Chondrocyte (in vitro differentiated cells): Measurements from ENCODE around the gene MN1. TPM values are rescaled to one million over a fixed set of nuclear protein-coding genes. Genes with fewer than 3 reads are reported as not detected.

Experiments used
- DNase-seq: peaks from one replicate; pipeline ENCODE4 v3.0.0; 2021; ENCODE audit warnings: mixed read lengths, low spot score
- H3K27ac Mint-ChIP-seq: one replicate; pipeline ENCODE4 v1.8.0; 2021; ENCODE audit warnings: mild to moderate bottlenecking, moderate library complexity, mixed read lengths; ENCODE audit not compliant: unreplicated experiment
- H3K27me3 Mint-ChIP-seq: 2 replicates; pipeline ENCODE4 v1.8.0; 2021; ENCODE audit warnings: low read depth, mixed read lengths
- H3K36me3 Mint-ChIP-seq: 2 replicates; pipeline ENCODE4 v1.8.0; 2021; ENCODE audit warnings: low read depth, mixed read lengths
- H3K4me1 Mint-ChIP-seq: 2 replicates; pipeline ENCODE4 v1.8.0; 2021; ENCODE audit warnings: low read depth, mild to moderate bottlenecking, mixed read lengths
- H3K4me3 Mint-ChIP-seq: one replicate; pipeline ENCODE4 v1.8.0; 2021; ENCODE audit warnings: mild to moderate bottlenecking, moderate library complexity, mixed read lengths; ENCODE audit not compliant: unreplicated experiment
- H3K9me3 Mint-ChIP-seq: 2 replicates; pipeline ENCODE4 v1.8.0; 2021; ENCODE audit warnings: low read depth, mixed read lengths
- CTCF ChIP-seq: fragments of 200-600 bp; sonication (generic); IDR thresholded peaks from 2 replicates; pipeline ENCODE4 v1.5.0; 2021; ENCODE audit warnings: antibody characterized with exemption, mild to moderate bottlenecking, moderate library complexity
- total RNA-seq: library from RNA; stranded (reverse); gene quantifications from 3 replicates; pipeline ENCODE4 v1.2.1, GENCODE V29; 2021

The MN1 gene
- total RNA-seq, 1 donor from 2014 or later, result 119 TPM

- peak overlapping the region; percentile 81 for H3K27ac Mint-ChIP-seq
- no peak for DNase-seq
- H3K36me3 Mint-ChIP-seq, result peaks cover 19% of the 10 kb centered on the region
- peak overlapping the region; percentile 94 for H3K4me3 Mint-ChIP-seq
- peaks cover 49% of the 10 kb centered on the region for H3K4me1 Mint-ChIP-seq
- H3K9me3 Mint-ChIP-seq, result no peaks in the 10 kb centered on the region
- no peak for TF ChIP-seq CTCF
- H3K27me3 Mint-ChIP-seq, result no peaks in the 10 kb centered on the region
Measured at GRCh38 chr22:27799015-27799826, 2.3 kb downstream of the MN1 start.

DNA sequence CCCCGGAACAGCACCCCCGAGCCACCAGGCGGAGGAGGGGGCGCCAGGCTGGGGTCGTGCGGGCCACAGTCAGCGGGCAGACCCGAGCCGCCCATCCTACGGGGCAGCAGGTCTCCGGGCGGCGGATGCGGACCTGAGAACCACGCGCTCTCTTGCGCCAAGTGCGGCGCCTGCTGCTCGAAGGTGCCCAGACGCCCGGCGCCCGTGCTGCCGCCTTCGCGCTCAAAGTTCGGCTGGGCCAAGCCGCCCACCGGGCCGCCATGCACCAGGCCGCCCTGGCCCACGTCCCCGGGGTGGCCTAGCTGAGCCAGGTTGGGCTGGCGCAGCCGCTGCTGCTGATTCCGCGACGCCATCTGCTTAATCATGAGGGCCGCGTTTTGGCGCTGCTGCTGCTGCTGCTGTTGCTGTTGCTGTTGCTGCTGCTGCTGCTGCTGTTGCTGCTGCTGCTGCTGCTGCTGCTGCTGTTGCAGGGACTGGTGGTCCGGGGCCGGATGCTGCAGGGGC is 3.0 kb downstream of the MN1 start:
- peak overlapping the region; percentile 94 for H3K4me3 Mint-ChIP-seq
- no peaks in the 10 kb centered on the region for H3K9me3 Mint-ChIP-seq
- H3K27me3 Mint-ChIP-seq, result no peaks in the 10 kb centered on the region
- H3K36me3 Mint-ChIP-seq, result peaks cover 19% of the 10 kb centered on the region
- no peak for TF ChIP-seq CTCF
- DNase-seq, result no peak
- H3K4me1 Mint-ChIP-seq, result peaks cover 49% of the 10 kb centered on the region
- peak overlapping the region; percentile 81 for H3K27ac Mint-ChIP-seq

GRCh38 chr22:27797520-27798391 is 3.8 kb downstream of the MN1 start:
- Mint-ChIP-seq H3K27me3 (no peaks in the 10 kb centered on the region), H3K9me3 (no peaks in the 10 kb centered on the region), H3K4me1 (peaks cover 50% of the 10 kb centered on the region), H3K4me3 (peak overlapping the region; percentile 90), H3K27ac (no peak overlapping the region), H3K36me3 (peaks cover 21% of the 10 kb centered on the region)
- no peak for DNase-seq
- TF ChIP-seq CTCF, result no peak

GRCh38 chr22:27796829-27797519 is 4.6 kb downstream of the MN1 start:
- H3K9me3 Mint-ChIP-seq, result no peaks in the 10 kb centered on the region
- H3K4me1 Mint-ChIP-seq, result peaks cover 49% of the 10 kb centered on the region
- peak overlapping the region; percentile 89 for H3K27ac Mint-ChIP-seq
- TF ChIP-seq CTCF, result no peak
- DNase-seq, result no peak
- peak overlapping the region; percentile 90 for H3K4me3 Mint-ChIP-seq
- no peaks in the 10 kb centered on the region for H3K27me3 Mint-ChIP-seq
- H3K36me3 Mint-ChIP-seq, result peaks cover 21% of the 10 kb centered on the region
